Endothelial cell of umbilical vein (primary cell): ENCODE measurements around the gene TARP.

Source experiments
- BruUV-seq: library from RNA; stranded (reverse); fragments of 400-500 nt; replicated peaks from 2 replicates; lab custom pipeline; 2021; lab: Mats Ljungman, UMichigan
- CTCF ChIA-PET: fragments of 300-600, 350-600 bp; sonication (Branson Sonifier 250); formaldehyde crosslinking; loops from one replicate; lab custom pipeline; 2021; ENCODE audit warnings: antibody characterized with exemption, inconsistent platforms; lab: Charles Lee
- POLR2A ChIA-PET: fragments of 300-600, 350-600 bp; sonication (Branson Sonifier 250); formaldehyde crosslinking; loops from one replicate; lab custom pipeline; 2021; ENCODE audit warnings: antibody characterized with exemption, inconsistent platforms; lab: Charles Lee
- DNase-seq: peaks from one replicate; pipeline ENCODE4 v3.0.0-alpha.2; 2011; ENCODE audit warnings: low read depth, low spot score
- FAIRE-seq: peaks from 2 replicates; lab custom pipeline; 2011; peaks lifted over from hg19 to GRCh38; lab: Jason Lieb, UNC
- H2AFZ ChIP-seq: 2 replicates; pipeline ENCODE4 v1.6.0; 2012; ENCODE audit warnings: low read depth, low read length, control low read depth, inconsistent platforms
- H3K27ac ChIP-seq: 2 replicates; pipeline ENCODE4 v1.5.1; 2011; ENCODE audit warnings: low read depth, mild to moderate bottlenecking, control low read depth, low read length, moderate library complexity; ENCODE audit not compliant: insufficient read depth
- H3K27me3 ChIP-seq, 2 experiments: 2 replicates each; pipeline versions ENCODE4 v1.6.0 to v1.6.1; 2011; ENCODE audit warnings: low read length in 2 of 2, mixed read lengths in 1 of 2; ENCODE audit not compliant: control insufficient read depth in 2 of 2, insufficient read depth in 2 of 2
- H3K36me3 ChIP-seq, 2 experiments: 2 replicates in 1 of 2; 3 replicates in 1 of 2; pipeline ENCODE4 v1.5.1; 2011; ENCODE audit warnings: low read length in 2 of 2, mild to moderate bottlenecking in 1 of 2, moderate library complexity in 1 of 2; ENCODE audit not compliant: control insufficient read depth in 2 of 2, insufficient read depth in 2 of 2; ENCODE audit errors: extremely low read depth in 1 of 2
- H3K4me1 ChIP-seq: 3 replicates; pipeline ENCODE4 v1.5.1; 2011; ENCODE audit warnings: mild to moderate bottlenecking, low read length; ENCODE audit not compliant: control insufficient read depth, insufficient read depth; ENCODE audit errors: extremely low read depth
- H3K4me2 ChIP-seq: 2 replicates; pipeline ENCODE4 v1.6.1; 2011; ENCODE audit warnings: low read length, control low read depth, mixed read lengths; ENCODE audit not compliant: insufficient read depth
- H3K4me3 ChIP-seq, 3 experiments: fragments of 200-600 bp in 1 of 3; sonication (generic), shearing (Covaris generic) in 1 of 3; replicated peaks in 1 of 3; 2 replicates each; pipeline ENCODE4 v1.5.1; 2011 to 2016; ENCODE audit warnings: control low read depth in 3 of 3, low read length in 3 of 3, mild to moderate bottlenecking in 2 of 3, inconsistent platforms in 1 of 3, low read depth in 1 of 3, moderate library complexity in 1 of 3; ENCODE audit not compliant: insufficient read depth in 1 of 3
- H3K79me2 ChIP-seq: 2 replicates; pipeline ENCODE4 v1.6.0; 2012; ENCODE audit warnings: low read length, inconsistent platforms; ENCODE audit not compliant: control insufficient read depth, insufficient read depth
- H3K9ac ChIP-seq: replicated peaks from 2 replicates; pipeline ENCODE3; 2011; ENCODE audit warnings: low read length, control low read depth; ENCODE audit not compliant: insufficient read depth; ENCODE audit errors: extremely low read depth
- H3K9me1 ChIP-seq: replicated peaks from 3 replicates; pipeline ENCODE4 v1.6.0; 2011; ENCODE audit warnings: mild to moderate bottlenecking, low read length; ENCODE audit not compliant: control insufficient read depth, insufficient read depth; ENCODE audit errors: extremely low read depth
- H3K9me3 ChIP-seq: replicated peaks from 2 replicates; pipeline ENCODE4 v1.5.1; 2012; ENCODE audit warnings: low read length, inconsistent platforms; ENCODE audit not compliant: control insufficient read depth, insufficient read depth
- H4K20me1 ChIP-seq: replicated peaks from 2 replicates; pipeline ENCODE3; 2011; ENCODE audit warnings: mild to moderate bottlenecking, low read length; ENCODE audit not compliant: control insufficient read depth, insufficient read depth; ENCODE audit errors: extremely low read depth
- CTCF ChIP-seq, 2 donors: IDR thresholded peaks; 1 replicate in 1 of 2; 2 replicates in 1 of 2; pipeline ENCODE4 v1.5.1; 2011; ENCODE audit warnings: low read length in 2 of 2, mild to moderate bottlenecking in 2 of 2, moderate library complexity in 2 of 2, control low read depth in 1 of 2, inconsistent platforms in 1 of 2, low read depth in 1 of 2; ENCODE audit not compliant: insufficient read depth in 1 of 2; ENCODE audit errors: extremely low read depth in 1 of 2
- EZH2 ChIP-seq: IDR thresholded peaks from 2 replicates; pipeline ENCODE4 v1.6.1; 2012; ENCODE audit warnings: borderline replicate concordance, low read depth, mild to moderate bottlenecking, moderate library complexity, low read length, inconsistent platforms; ENCODE audit not compliant: severe bottlenecking
- FOS ChIP-seq: IDR thresholded peaks from 2 replicates; pipeline ENCODE4 v1.6.1; 2011; ENCODE audit warnings: mild to moderate bottlenecking, low read length, moderate library complexity, borderline replicate concordance; ENCODE audit not compliant: insufficient read depth
- GATA2 ChIP-seq: IDR thresholded peaks from 2 replicates; pipeline ENCODE4 v1.7.0; 2011; ENCODE audit warnings: low read depth, mild to moderate bottlenecking, moderate library complexity, mixed read lengths, low read length; ENCODE audit not compliant: insufficient read length, insufficient read depth
- JUN ChIP-seq: IDR thresholded peaks from 2 replicates; pipeline ENCODE4 v1.6.1; 2011; ENCODE audit warnings: borderline replicate concordance, low read depth; ENCODE audit not compliant: insufficient read length, insufficient read depth
- MAX ChIP-seq: IDR thresholded peaks from 2 replicates; pipeline ENCODE4 v1.6.1; 2011; ENCODE audit not compliant: insufficient read depth, insufficient read length
- MYC ChIP-seq: IDR thresholded peaks from one replicate; pipeline ENCODE4 v1.6.1; 2011; ENCODE audit warnings: mild to moderate bottlenecking, low read depth, low read length
- POLR2A ChIP-seq: IDR thresholded peaks from 2 replicates; pipeline ENCODE4 v1.6.1; 2012; ENCODE audit warnings: low read depth, mild to moderate bottlenecking, control low read depth, low read length
- POLR2AphosphoS5 ChIP-seq: IDR thresholded peaks from 2 replicates; pipeline ENCODE4 v1.6.1; 2012; ENCODE audit warnings: low read depth, mild to moderate bottlenecking, control low read depth, low read length, moderate library complexity; ENCODE audit not compliant: insufficient read depth
- dilution Hi-C: fragments of 300-500 bp; cut with MboI; formaldehyde crosslinking; loops from one replicate; pipeline ENCODE4 v1.15.0; 2019; ENCODE audit warnings: low sequenced_read_pairs; ENCODE audit not compliant: extremely low pct_ligation_motif_present
- intact Hi-C: fragments of 100-400 bp; cut with micrococcal nuclease; formaldehyde crosslinking; loops from one replicate; pipeline ENCODE4 v1.10.0; 2022

TARP gene

GRCh38 chr7:38299275-38299931 lies 26.0 kb upstream of the TARP start:
- Histone ChIP-seq H4K20me1 (no peaks in the 10 kb centered on the region), H2AFZ (no peak overlapping the region), H3K27ac (no peak overlapping the region), H3K4me1 (no peaks in the 10 kb centered on the region), H3K9ac (no peak overlapping the region), H3K79me2 (no peaks in the 10 kb centered on the region), H3K36me3 (no peaks in the 10 kb centered on the region), H3K4me3 (no peak overlapping the region), H3K9me1 (no peaks in the 10 kb centered on the region), H3K4me2 (no peak overlapping the region), H3K27me3 (peaks cover 2 to 4% of the 10 kb centered on the region in 2 experiments), H3K9me3 (no peaks in the 10 kb centered on the region)
- DNase-seq (no peak), FAIRE-seq (no peak)
- no TSS peak for BruUV-seq
- TF ChIP-seq JUN (no peak), GATA2 (no peak), CTCF (IDR thresholded peaks at IDR 0.05; ENCODE audit: extremely low read depth in 1 of 2, insufficient read depth in 1 of 2, low read depth in 1 of 2, low read length in 2 of 2) (no peak), FOS (no peak), EZH2 (no peak), POLR2AphosphoS5 (no peak), MYC (no peak), MAX (no peak), POLR2A (no peak)
- dilution Hi-C loops (no loop called here), intact Hi-C loops (no loop called here)
- ChIA-PET CTCF (interaction anchor here (1.0 to 1.3 kb wide), 2 partner anchors 20 to 77 kb away, joined by 3 to 4 read pairs; no protein-coding TSS in a partner anchor), POLR2A (no interaction called here)
